GM23338 (cell line): Measurements from ENCODE around the gene ALDH16A1.

ENCODE experiments used
- EZH2phosphoT487 ChIP-seq: fragments of 200-600 bp; sonication (generic); IDR thresholded peaks from one replicate; pipeline ENCODE4 v1.8.1; 2018; ENCODE audit warnings: antibody characterized with exemption; ENCODE audit not compliant: unreplicated experiment
- POLR2AphosphoS5 ChIP-seq: IDR thresholded peaks from 2 replicates; pipeline ENCODE4 v1.6.1; 2016; ENCODE audit warnings: antibody characterized with exemption, low read depth
- ZNF114 ChIP-seq: fragments of 250-450 bp; sonication (Bioruptor Pico); IDR thresholded peaks from 2 replicates; pipeline ENCODE4 v1.5.0; 2020; ENCODE audit warnings: mild to moderate bottlenecking, moderate library complexity
- ZNF331 ChIP-seq: fragments of 250-450 bp; sonication (Bioruptor Pico); IDR thresholded peaks from 2 replicates; pipeline ENCODE4 v1.5.0; 2020; ENCODE audit warnings: low read depth, mild to moderate bottlenecking, moderate library complexity
- TF ChIP-seq, protein P1 (sequence below), 2 experiments: fragments of 200-600 bp in 1 of 2; sonication (generic) in 1 of 2; conservative IDR thresholded peaks; 2 replicates each; pipeline versions ENCODE4 v1.5.1 to v1.6.1; 2016 to 2017; ENCODE audit warnings: antibody characterized with exemption in 2 of 2, low read depth in 2 of 2, mild to moderate bottlenecking in 2 of 2, moderate library complexity in 1 of 2
- TF ChIP-seq, protein P2 (sequence below): IDR thresholded peaks from one replicate; pipeline ENCODE4 v1.6.1; 2018; ENCODE audit warnings: antibody characterized with exemption; ENCODE audit not compliant: unreplicated experiment

DNA sequence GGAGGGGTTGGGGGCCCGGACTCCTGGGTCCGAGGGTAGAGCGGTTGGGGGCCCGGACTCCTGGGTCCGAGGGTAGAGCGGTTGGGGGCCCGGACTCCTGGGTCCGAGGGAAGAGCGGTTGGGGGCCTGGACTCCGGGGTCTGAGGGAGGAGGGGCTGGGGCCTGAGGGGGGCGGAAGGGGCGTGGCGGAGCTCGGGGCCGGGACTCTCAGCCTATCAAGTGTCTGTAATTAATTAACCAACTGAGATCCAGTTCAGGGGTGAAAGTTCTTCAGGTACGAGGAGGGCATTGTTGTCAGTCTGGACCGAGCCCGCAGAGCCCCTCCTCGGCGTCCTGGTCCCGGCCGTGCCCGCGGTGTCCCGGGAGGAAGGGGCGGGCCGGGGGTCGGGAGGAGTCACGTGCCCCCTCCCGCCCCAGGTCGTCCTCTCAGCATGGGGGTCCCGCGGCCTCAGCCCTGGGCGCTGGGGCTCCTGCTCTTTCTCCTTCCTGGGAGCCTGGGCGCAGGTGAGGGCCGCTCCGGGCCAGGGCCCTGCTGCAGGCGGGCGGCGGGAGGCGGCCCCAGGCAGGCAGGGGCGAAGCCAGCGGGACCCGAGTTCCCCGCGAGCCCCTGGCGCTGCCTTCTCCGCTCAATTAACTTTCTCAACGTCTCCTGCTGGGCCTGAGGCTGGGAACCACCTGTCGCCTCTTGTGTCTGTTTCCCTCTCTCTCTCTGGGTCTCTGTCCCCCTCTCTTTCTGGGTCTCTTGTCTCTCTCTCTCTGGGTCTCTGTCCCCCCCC lies 60.1 kb downstream of the ALDH16A1 start:
- TF ChIP-seq, protein P1, sequence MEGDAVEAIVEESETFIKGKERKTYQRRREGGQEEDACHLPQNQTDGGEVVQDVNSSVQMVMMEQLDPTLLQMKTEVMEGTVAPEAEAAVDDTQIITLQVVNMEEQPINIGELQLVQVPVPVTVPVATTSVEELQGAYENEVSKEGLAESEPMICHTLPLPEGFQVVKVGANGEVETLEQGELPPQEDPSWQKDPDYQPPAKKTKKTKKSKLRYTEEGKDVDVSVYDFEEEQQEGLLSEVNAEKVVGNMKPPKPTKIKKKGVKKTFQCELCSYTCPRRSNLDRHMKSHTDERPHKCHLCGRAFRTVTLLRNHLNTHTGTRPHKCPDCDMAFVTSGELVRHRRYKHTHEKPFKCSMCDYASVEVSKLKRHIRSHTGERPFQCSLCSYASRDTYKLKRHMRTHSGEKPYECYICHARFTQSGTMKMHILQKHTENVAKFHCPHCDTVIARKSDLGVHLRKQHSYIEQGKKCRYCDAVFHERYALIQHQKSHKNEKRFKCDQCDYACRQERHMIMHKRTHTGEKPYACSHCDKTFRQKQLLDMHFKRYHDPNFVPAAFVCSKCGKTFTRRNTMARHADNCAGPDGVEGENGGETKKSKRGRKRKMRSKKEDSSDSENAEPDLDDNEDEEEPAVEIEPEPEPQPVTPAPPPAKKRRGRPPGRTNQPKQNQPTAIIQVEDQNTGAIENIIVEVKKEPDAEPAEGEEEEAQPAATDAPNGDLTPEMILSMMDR (conservative IDR thresholded peaks at IDR 0.05; ENCODE audit: low read depth in 2 of 2), result no peak
- TF ChIP-seq EZH2phosphoT487 (no peak), ZNF331 (CRISPR knock-in tag) (no peak), POLR2AphosphoS5 (peak; percentile 69), ZNF114 (no peak)
- TF ChIP-seq, protein P2, sequence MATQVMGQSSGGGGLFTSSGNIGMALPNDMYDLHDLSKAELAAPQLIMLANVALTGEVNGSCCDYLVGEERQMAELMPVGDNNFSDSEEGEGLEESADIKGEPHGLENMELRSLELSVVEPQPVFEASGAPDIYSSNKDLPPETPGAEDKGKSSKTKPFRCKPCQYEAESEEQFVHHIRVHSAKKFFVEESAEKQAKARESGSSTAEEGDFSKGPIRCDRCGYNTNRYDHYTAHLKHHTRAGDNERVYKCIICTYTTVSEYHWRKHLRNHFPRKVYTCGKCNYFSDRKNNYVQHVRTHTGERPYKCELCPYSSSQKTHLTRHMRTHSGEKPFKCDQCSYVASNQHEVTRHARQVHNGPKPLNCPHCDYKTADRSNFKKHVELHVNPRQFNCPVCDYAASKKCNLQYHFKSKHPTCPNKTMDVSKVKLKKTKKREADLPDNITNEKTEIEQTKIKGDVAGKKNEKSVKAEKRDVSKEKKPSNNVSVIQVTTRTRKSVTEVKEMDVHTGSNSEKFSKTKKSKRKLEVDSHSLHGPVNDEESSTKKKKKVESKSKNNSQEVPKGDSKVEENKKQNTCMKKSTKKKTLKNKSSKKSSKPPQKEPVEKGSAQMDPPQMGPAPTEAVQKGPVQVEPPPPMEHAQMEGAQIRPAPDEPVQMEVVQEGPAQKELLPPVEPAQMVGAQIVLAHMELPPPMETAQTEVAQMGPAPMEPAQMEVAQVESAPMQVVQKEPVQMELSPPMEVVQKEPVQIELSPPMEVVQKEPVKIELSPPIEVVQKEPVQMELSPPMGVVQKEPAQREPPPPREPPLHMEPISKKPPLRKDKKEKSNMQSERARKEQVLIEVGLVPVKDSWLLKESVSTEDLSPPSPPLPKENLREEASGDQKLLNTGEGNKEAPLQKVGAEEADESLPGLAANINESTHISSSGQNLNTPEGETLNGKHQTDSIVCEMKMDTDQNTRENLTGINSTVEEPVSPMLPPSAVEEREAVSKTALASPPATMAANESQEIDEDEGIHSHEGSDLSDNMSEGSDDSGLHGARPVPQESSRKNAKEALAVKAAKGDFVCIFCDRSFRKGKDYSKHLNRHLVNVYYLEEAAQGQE, result no peak
